Endothelial cell of umbilical vein (primary cell): ENCODE data around the gene MITF. TPM values are rescaled to one million over a fixed set of nuclear protein-coding genes. Genes with fewer than 3 reads are reported as not detected.

ENCODE experiments used
- BruUV-seq: library from RNA; stranded (reverse); fragments of 400-500 nt; replicated peaks from 2 replicates; lab custom pipeline; 2021; lab: Mats Ljungman, UMichigan
- CTCF ChIA-PET: fragments of 300-600, 350-600 bp; sonication (Branson Sonifier 250); formaldehyde crosslinking; loops from one replicate; lab custom pipeline; 2021; ENCODE audit warnings: antibody characterized with exemption, inconsistent platforms; lab: Charles Lee
- POLR2A ChIA-PET: fragments of 300-600, 350-600 bp; sonication (Branson Sonifier 250); formaldehyde crosslinking; loops from one replicate; lab custom pipeline; 2021; ENCODE audit warnings: antibody characterized with exemption, inconsistent platforms; lab: Charles Lee
- DNase-seq: peaks from one replicate; pipeline ENCODE4 v3.0.0-alpha.2; 2011; ENCODE audit warnings: low read depth, low spot score
- FAIRE-seq: peaks from 2 replicates; lab custom pipeline; 2011; peaks lifted over from hg19 to GRCh38; lab: Jason Lieb, UNC
- H2AFZ ChIP-seq: 2 replicates; pipeline ENCODE4 v1.6.0; 2012; ENCODE audit warnings: low read depth, low read length, control low read depth, inconsistent platforms
- H3K27ac ChIP-seq: 2 replicates; pipeline ENCODE4 v1.5.1; 2011; ENCODE audit warnings: low read depth, mild to moderate bottlenecking, control low read depth, low read length, moderate library complexity; ENCODE audit not compliant: insufficient read depth
- H3K27me3 ChIP-seq, 2 experiments: 2 replicates each; pipeline versions ENCODE4 v1.6.0 to v1.6.1; 2011; ENCODE audit warnings: low read length in 2 of 2, mixed read lengths in 1 of 2; ENCODE audit not compliant: control insufficient read depth in 2 of 2, insufficient read depth in 2 of 2
- H3K36me3 ChIP-seq, 2 experiments: 2 replicates in 1 of 2; 3 replicates in 1 of 2; pipeline ENCODE4 v1.5.1; 2011; ENCODE audit warnings: low read length in 2 of 2, mild to moderate bottlenecking in 1 of 2, moderate library complexity in 1 of 2; ENCODE audit not compliant: control insufficient read depth in 2 of 2, insufficient read depth in 2 of 2; ENCODE audit errors: extremely low read depth in 1 of 2
- H3K4me1 ChIP-seq: 3 replicates; pipeline ENCODE4 v1.5.1; 2011; ENCODE audit warnings: mild to moderate bottlenecking, low read length; ENCODE audit not compliant: control insufficient read depth, insufficient read depth; ENCODE audit errors: extremely low read depth
- H3K4me2 ChIP-seq: 2 replicates; pipeline ENCODE4 v1.6.1; 2011; ENCODE audit warnings: low read length, control low read depth, mixed read lengths; ENCODE audit not compliant: insufficient read depth
- H3K4me3 ChIP-seq, 3 experiments: fragments of 200-600 bp in 1 of 3; sonication (generic), shearing (Covaris generic) in 1 of 3; replicated peaks in 1 of 3; 2 replicates each; pipeline ENCODE4 v1.5.1; 2011 to 2016; ENCODE audit warnings: control low read depth in 3 of 3, low read length in 3 of 3, mild to moderate bottlenecking in 2 of 3, inconsistent platforms in 1 of 3, low read depth in 1 of 3, moderate library complexity in 1 of 3; ENCODE audit not compliant: insufficient read depth in 1 of 3
- H3K79me2 ChIP-seq: 2 replicates; pipeline ENCODE4 v1.6.0; 2012; ENCODE audit warnings: low read length, inconsistent platforms; ENCODE audit not compliant: control insufficient read depth, insufficient read depth
- H3K9ac ChIP-seq: replicated peaks from 2 replicates; pipeline ENCODE3; 2011; ENCODE audit warnings: low read length, control low read depth; ENCODE audit not compliant: insufficient read depth; ENCODE audit errors: extremely low read depth
- H3K9me1 ChIP-seq: replicated peaks from 3 replicates; pipeline ENCODE4 v1.6.0; 2011; ENCODE audit warnings: mild to moderate bottlenecking, low read length; ENCODE audit not compliant: control insufficient read depth, insufficient read depth; ENCODE audit errors: extremely low read depth
- H3K9me3 ChIP-seq: replicated peaks from 2 replicates; pipeline ENCODE4 v1.5.1; 2012; ENCODE audit warnings: low read length, inconsistent platforms; ENCODE audit not compliant: control insufficient read depth, insufficient read depth
- H4K20me1 ChIP-seq: replicated peaks from 2 replicates; pipeline ENCODE3; 2011; ENCODE audit warnings: mild to moderate bottlenecking, low read length; ENCODE audit not compliant: control insufficient read depth, insufficient read depth; ENCODE audit errors: extremely low read depth
- CTCF ChIP-seq, 2 donors: IDR thresholded peaks; 1 replicate in 1 of 2; 2 replicates in 1 of 2; pipeline ENCODE4 v1.5.1; 2011; ENCODE audit warnings: low read length in 2 of 2, mild to moderate bottlenecking in 2 of 2, moderate library complexity in 2 of 2, control low read depth in 1 of 2, inconsistent platforms in 1 of 2, low read depth in 1 of 2; ENCODE audit not compliant: insufficient read depth in 1 of 2; ENCODE audit errors: extremely low read depth in 1 of 2
- EZH2 ChIP-seq: IDR thresholded peaks from 2 replicates; pipeline ENCODE4 v1.6.1; 2012; ENCODE audit warnings: borderline replicate concordance, low read depth, mild to moderate bottlenecking, moderate library complexity, low read length, inconsistent platforms; ENCODE audit not compliant: severe bottlenecking
- FOS ChIP-seq: IDR thresholded peaks from 2 replicates; pipeline ENCODE4 v1.6.1; 2011; ENCODE audit warnings: mild to moderate bottlenecking, low read length, moderate library complexity, borderline replicate concordance; ENCODE audit not compliant: insufficient read depth
- GATA2 ChIP-seq: IDR thresholded peaks from 2 replicates; pipeline ENCODE4 v1.7.0; 2011; ENCODE audit warnings: low read depth, mild to moderate bottlenecking, moderate library complexity, mixed read lengths, low read length; ENCODE audit not compliant: insufficient read length, insufficient read depth
- JUN ChIP-seq: IDR thresholded peaks from 2 replicates; pipeline ENCODE4 v1.6.1; 2011; ENCODE audit warnings: borderline replicate concordance, low read depth; ENCODE audit not compliant: insufficient read length, insufficient read depth
- MAX ChIP-seq: IDR thresholded peaks from 2 replicates; pipeline ENCODE4 v1.6.1; 2011; ENCODE audit not compliant: insufficient read depth, insufficient read length
- MYC ChIP-seq: IDR thresholded peaks from one replicate; pipeline ENCODE4 v1.6.1; 2011; ENCODE audit warnings: mild to moderate bottlenecking, low read depth, low read length
- POLR2A ChIP-seq: IDR thresholded peaks from 2 replicates; pipeline ENCODE4 v1.6.1; 2012; ENCODE audit warnings: low read depth, mild to moderate bottlenecking, control low read depth, low read length
- POLR2AphosphoS5 ChIP-seq: IDR thresholded peaks from 2 replicates; pipeline ENCODE4 v1.6.1; 2012; ENCODE audit warnings: low read depth, mild to moderate bottlenecking, control low read depth, low read length, moderate library complexity; ENCODE audit not compliant: insufficient read depth
- dilution Hi-C: fragments of 300-500 bp; cut with MboI; formaldehyde crosslinking; loops from one replicate; pipeline ENCODE4 v1.15.0; 2019; ENCODE audit warnings: low sequenced_read_pairs; ENCODE audit not compliant: extremely low pct_ligation_motif_present
- intact Hi-C: fragments of 100-400 bp; cut with micrococcal nuclease; formaldehyde crosslinking; loops from one replicate; pipeline ENCODE4 v1.10.0; 2022
- polyA plus RNA-seq, 4 experiments: library from polyadenylated mRNA; depleted of rRNA in 3 of 4; stranded (reverse) in 3 of 4; unstranded in 1 of 4; fragments of >200 nt; gene quantifications; 2 replicates each; pipeline versions ENCODE4 v1.2.1 to v1.2.3, GENCODE V29; 2011 to 2012; ENCODE audit warnings: missing spikeins in 1 of 4
- total RNA-seq: library from RNA; stranded (reverse); gene quantifications from 2 replicates; pipeline ENCODE4 v1.2.3, GENCODE V29; 2021

Gene MITF
- total and polyA plus RNA-seq, 2 donors (not counting 3 experiments of a cell fraction or from before 2014, with no cell fraction given): 1.6 to 2.5 TPM

GRCh38 chr3:69856965-69857705 lies 117.9 kb downstream of the MITF start:
- Histone ChIP-seq H3K4me1 (peaks cover 20% of the 10 kb centered on the region), H3K27ac (no peak overlapping the region), H3K79me2 (no peaks in the 10 kb centered on the region), H3K27me3 (no peaks in the 10 kb centered on the region), H3K9me1 (no peaks in the 10 kb centered on the region), H2AFZ (no peak overlapping the region), H3K9ac (no peak overlapping the region), H3K36me3 (no peaks in the 10 kb centered on the region), H4K20me1 (no peaks in the 10 kb centered on the region), H3K9me3 (no peaks in the 10 kb centered on the region), H3K4me3 (no peak overlapping the region), H3K4me2 (no peak overlapping the region)
- no peak for TF ChIP-seq GATA2
- TF ChIP-seq CTCF (IDR thresholded peaks at IDR 0.05; ENCODE audit: extremely low read depth in 1 of 2, insufficient read depth in 1 of 2, low read depth in 1 of 2, low read length in 2 of 2): no peak
- TF ChIP-seq FOS: no peak
- no peak for TF ChIP-seq POLR2A
- TF ChIP-seq MYC: no peak
- no peak for TF ChIP-seq POLR2AphosphoS5
- no peak for TF ChIP-seq MAX
- no peak for TF ChIP-seq JUN
- no peak for TF ChIP-seq EZH2
- intact Hi-C loops (loop anchor here (2.0 kb wide), 1 partner anchor 92 kb away; no protein-coding TSS in a partner anchor), dilution Hi-C loops (no loop called here)
- ChIA-PET POLR2A (no interaction called here), CTCF (no interaction called here)
- BruUV-seq: no TSS peak
- DNase-seq: no peak
- FAIRE-seq: no peak
